ENCODE results near the gene ANKRD11. TPM values are rescaled to one million over a fixed set of nuclear protein-coding genes. Genes with fewer than 3 reads are reported as not detected.
A peak's percentile ranks its signal among the peaks of the same experiment; 100 is the strongest.

Gene ANKRD11
- total and polyA plus RNA-seq, 2 donors (not counting 3 experiments of a cell fraction or from before 2014, with no cell fraction given): 55.8 to 191 TPM

DNA sequence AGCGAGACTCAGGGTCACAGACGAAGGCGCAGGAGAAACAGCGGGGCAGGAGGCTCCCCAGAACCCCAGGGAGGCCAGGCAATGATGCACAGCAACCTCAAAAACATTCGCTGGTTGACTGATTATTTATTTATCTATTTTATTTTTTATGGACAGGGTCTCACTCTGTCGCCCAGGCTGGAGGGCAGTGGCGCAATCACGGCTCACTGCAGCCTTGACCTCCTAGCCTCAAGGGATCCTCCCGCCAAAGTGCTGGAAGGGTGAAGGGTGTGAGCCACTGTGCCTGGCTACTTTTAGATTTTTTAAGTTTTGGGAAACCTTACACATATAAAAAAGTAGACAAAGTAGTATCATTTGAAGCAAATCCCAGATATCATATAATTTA, 189.4 kb downstream of the ANKRD11 start:
- dilution Hi-C loops (cut with MboI; ENCODE audit: extremely low pct_ligation_motif_present, low sequenced_read_pairs) (no loop called here), intact Hi-C loops (cut with micrococcal nuclease) (loop anchor here (1.0 kb wide), 1 partner anchor 15 kb away; no protein-coding TSS in a partner anchor)
- BruUV-seq (replicated peaks): no TSS peak
- H3K9me3 ChIP-seq (replicated peaks; ENCODE audit: control insufficient read depth, insufficient read depth, low read length): no peaks in the 10 kb centered on the region
- FAIRE-seq: no peak
- no peaks in the 10 kb centered on the region for H4K20me1 ChIP-seq (replicated peaks; ENCODE audit: control insufficient read depth, extremely low read depth, insufficient read depth, low read length)
- no peak overlapping the region for H3K4me3 ChIP-seq (replicated peaks in 1 of 3; ENCODE audit: insufficient read depth in 1 of 3, low read depth in 1 of 3, low read length in 3 of 3)
- TF ChIP-seq MYC (IDR thresholded peaks at IDR 0.05; ENCODE audit: low read depth, low read length) (no peak), JUN (IDR thresholded peaks at IDR 0.05; ENCODE audit: borderline replicate concordance, insufficient read depth, insufficient read length, low read depth) (no peak), POLR2AphosphoS5 (IDR thresholded peaks at IDR 0.05; ENCODE audit: insufficient read depth, low read depth, low read length) (no peak), GATA2 (IDR thresholded peaks at IDR 0.05; ENCODE audit: insufficient read depth, insufficient read length, low read depth, low read length) (no peak), POLR2A (IDR thresholded peaks at IDR 0.05; ENCODE audit: low read depth, low read length) (no peak), CTCF (IDR thresholded peaks at IDR 0.05; ENCODE audit: extremely low read depth in 1 of 2, insufficient read depth in 1 of 2, low read depth in 1 of 2, low read length in 2 of 2) (no peak), FOS (IDR thresholded peaks at IDR 0.05; ENCODE audit: borderline replicate concordance, insufficient read depth, low read length) (no peak), EZH2 (IDR thresholded peaks at IDR 0.05; ENCODE audit: borderline replicate concordance, low read depth, low read length, severe bottlenecking) (no peak)
- TF ChIP-seq, protein P1, sequence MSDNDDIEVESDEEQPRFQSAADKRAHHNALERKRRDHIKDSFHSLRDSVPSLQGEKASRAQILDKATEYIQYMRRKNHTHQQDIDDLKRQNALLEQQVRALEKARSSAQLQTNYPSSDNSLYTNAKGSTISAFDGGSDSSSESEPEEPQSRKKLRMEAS (IDR thresholded peaks at IDR 0.05; ENCODE audit: insufficient read depth, insufficient read length): no peak
- H3K9me1 ChIP-seq (replicated peaks; ENCODE audit: control insufficient read depth, extremely low read depth, insufficient read depth, low read length): no peaks in the 10 kb centered on the region
- no peak overlapping the region for H2AFZ ChIP-seq (ENCODE audit: low read depth, low read length)
- ChIA-PET CTCF (interaction anchor here (1.0 kb wide), 1 partner anchor 208 kb away, joined by 3 read pairs; no protein-coding TSS in a partner anchor), POLR2A (no interaction called here)
- no peak overlapping the region for H3K9ac ChIP-seq (replicated peaks; ENCODE audit: extremely low read depth, insufficient read depth, low read length)
- peaks cover 72% of the 10 kb centered on the region for H3K79me2 ChIP-seq (ENCODE audit: control insufficient read depth, insufficient read depth, low read length)
- peaks cover 3 to 27% of the 10 kb centered on the region in 2 experiments for H3K36me3 ChIP-seq (ENCODE audit: control insufficient read depth in 2 of 2, extremely low read depth in 1 of 2, insufficient read depth in 2 of 2, low read length in 2 of 2)
- H3K27me3 ChIP-seq (ENCODE audit: control insufficient read depth in 2 of 2, insufficient read depth in 2 of 2, low read length in 2 of 2): no peaks in the 10 kb centered on the region
- H3K4me2 ChIP-seq (ENCODE audit: insufficient read depth, low read length): no peak overlapping the region
- H3K27ac ChIP-seq (ENCODE audit: insufficient read depth, low read depth, low read length): peak overlapping the region; percentile 3
- DNase-seq (ENCODE audit: low read depth, low spot score): no peak
- peaks cover 26% of the 10 kb centered on the region for H3K4me1 ChIP-seq (ENCODE audit: control insufficient read depth, extremely low read depth, insufficient read depth, low read length)
